Ramos (cell line): Measurements from ENCODE around the gene NTSR2.

Source experiments
- in situ Hi-C: fragments of 300-500 bp; cut with MboI; formaldehyde crosslinking; loops from one replicate; pipeline ENCODE4 v1.14.3; 2022; ENCODE audit warnings: low sequenced_read_pairs; ENCODE audit not compliant: unreplicated experiment

The NTSR2 gene

DNA sequence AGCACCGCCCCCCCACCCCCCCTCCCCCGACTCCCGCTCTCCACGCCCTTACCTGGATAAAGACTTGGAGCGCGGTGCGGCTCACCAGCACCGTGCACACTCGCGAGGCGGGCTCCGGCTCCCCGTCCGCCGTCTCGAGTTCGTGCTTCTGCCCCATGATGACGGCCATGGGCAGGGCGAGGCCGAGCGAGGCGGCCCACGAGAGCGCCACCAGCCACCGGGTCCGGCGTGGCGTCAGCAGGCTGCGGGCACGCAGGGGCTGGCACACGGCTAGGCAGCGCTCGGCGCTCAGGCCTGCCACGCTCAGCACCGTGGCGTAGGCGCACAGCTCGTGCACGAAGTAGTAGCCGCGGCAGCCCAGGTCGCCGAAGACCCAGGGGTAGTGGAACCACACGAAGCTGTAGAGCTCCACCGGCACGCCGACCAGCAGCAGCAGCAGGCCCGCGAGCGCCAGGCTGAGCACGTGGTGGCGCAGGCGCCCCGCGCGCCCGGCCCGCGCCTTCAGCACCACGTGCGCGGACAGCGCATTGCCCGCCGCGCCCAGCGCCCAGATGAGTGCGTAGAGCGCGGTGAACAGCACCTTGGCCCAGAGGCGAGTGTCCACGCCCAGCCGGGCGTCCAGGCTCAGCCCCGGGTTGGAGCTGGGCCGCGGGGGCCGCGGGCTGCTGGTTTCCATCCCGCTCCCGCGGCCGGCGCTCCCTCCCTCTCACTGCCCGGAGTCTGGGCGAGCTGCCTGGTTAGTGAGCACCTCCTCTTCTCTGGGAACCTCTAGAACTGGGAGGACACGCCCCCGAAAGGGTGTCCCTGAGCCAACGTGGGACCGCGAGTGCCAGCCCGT is at the start of gene NTSR2:
TSS of gene NTSR2 (minus strand) at position 742 of the 838 bp plus-strand sequence. CDS start at position 676, 66 bp downstream.
- in situ Hi-C loops = no loop called here

- in situ Hi-C loops = no loop called here
Observed at GRCh38 chr2:11719230-11719977, 49.4 kb upstream of the NTSR2 start.

DNA sequence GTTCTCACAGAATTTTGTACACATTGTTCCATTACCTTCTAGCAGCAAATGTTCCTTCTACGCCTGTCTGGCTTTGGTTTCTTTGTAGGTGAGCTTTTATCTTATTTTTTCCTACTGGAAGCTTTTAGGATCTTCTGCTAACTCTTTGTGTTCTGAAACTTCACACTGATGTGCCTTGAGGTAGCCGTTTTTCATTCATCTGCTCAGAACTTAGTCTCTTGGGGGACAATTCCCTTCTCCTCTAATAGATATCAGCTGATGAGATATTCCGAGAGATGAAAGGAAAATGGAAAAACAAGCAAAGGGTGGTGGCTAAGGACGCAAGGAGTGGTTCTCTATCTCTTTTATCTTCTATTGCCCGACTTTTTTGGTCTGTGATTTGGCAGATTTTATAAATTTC is 48.6 kb upstream of the NTSR2 start:
- in situ Hi-C loops = no loop called here

GRCh38 chr2:11717623-11718022 is 47.6 kb upstream of the NTSR2 start:
- in situ Hi-C loops = no loop called here

DNA sequence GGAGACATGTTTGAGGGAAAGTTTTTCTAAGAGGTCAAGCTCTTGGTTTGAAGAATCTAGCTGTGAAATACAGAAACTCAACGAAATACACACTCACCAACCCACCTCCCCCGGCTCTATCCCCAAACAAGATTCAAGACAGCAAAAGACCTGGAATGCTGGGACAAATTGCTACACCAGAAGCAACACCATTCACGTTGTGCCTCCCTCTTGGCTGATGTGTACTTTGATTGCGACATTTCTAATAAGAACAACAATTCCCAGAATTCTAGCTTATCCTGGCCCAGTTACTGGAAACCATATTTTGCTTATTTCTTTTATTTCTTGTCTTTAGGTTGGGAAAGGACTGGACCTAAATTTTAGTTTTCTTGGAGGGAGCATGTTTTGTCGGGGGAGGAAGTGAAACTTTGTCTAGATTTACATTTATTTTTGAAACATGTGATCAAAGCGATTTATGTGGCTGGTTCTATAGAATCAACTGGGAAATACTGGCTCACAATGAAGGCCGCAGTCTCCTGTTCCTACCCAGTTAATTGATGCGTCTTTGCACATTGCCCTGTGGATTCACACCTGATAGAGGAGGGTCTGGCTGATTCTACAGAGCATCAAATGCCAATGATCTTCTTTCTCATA is 46.8 kb upstream of the NTSR2 start:
- in situ Hi-C loops = no loop called here

DNA sequence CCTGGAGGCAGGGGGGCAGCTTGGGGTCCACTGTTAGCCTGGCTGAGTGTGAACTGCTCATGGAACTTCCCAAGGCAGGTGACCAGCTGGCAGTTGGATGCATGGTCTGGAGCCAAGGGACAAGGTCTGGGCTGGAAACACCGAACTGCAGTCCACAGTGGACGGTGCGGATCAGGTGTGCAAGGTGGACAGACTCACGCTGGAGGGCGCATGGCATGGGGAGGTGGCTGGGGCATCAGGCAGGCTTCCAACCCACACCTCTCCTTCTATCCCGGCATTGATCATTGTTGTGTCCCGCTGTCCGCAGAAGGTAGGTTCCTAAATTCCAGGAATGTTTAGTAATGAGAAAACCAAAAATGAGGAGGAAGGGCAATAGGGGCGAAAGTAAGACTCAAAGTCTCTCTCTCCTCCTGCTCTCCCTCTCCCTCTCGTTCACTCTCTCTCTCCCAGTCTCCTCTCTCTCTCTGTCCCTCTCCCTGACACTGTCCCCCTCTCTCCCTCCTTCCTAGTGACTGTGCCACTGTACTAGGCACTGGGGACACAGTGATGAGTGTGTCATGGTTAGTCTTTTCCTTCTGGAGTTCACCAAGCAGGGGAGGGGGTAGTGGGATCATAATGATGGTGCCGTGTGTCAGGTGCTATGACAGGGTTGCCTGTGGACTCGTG is 46.1 kb upstream of the NTSR2 start:
- in situ Hi-C loops = no loop called here

DNA sequence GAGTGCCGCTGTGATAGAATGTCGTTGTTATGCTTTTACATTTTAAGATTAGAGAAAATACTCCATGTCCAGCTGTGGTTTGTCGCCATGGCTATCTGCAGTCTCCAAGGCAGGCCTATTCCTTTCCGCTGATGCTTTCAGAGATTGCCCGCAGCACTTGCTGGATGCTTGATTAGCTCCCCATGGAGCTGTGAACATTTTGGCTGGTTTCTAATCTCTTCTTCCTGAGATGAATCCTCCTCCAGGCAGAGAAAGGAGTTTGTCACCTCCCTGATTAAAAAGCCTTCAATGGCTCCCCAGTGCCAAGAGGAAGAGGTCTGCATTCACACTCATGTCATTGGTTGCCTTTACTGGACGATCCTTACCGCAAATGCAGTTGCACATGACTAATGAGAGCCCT is 43.8 kb upstream of the NTSR2 start:
- in situ Hi-C loops = no loop called here

- in situ Hi-C loops = no loop called here
Observed at GRCh38 chr2:11712866-11713265, 42.9 kb upstream of the NTSR2 start.

DNA sequence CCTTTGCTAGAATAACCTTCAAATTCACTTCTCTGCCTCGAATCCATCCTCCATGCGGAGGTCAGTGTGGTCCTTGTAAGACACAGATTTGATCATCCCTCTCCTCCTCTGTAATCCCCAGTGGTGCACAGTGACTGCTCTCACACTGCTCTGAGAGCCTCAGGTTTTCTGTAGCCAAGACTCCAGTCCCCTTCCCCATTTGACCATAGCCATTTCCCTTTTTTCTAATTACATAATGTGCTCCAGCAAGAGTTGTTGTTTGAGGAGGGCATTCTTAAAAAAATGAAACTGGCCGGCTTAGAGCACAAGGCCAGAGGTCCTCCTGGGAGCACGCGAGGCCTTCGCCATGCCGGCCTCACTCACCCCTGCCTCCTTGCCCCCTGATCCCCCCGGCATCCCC is 41.8 kb upstream of the NTSR2 start:
- in situ Hi-C loops = no loop called here

DNA sequence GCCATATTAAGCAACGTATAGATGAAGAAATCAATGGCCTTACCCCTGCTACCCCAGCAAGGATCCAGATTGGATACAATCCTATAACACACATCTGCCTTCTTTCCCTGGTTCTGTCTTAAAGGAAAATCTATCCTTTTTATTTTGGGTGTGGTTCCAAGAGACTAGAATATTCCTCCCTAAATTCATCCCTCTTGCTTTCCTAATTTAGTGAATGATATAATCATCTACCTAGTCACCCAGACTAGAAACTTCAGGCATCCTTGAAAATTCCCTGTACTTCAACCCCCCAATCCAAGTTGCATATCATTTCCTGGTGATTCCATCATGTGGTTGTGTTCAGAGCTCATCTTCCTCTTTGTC is 41.3 kb upstream of the NTSR2 start:
- in situ Hi-C loops = no loop called here

GRCh38 chr2:11710632-11711353 is 40.8 kb upstream of the NTSR2 start:
- in situ Hi-C loops = no loop called here

DNA sequence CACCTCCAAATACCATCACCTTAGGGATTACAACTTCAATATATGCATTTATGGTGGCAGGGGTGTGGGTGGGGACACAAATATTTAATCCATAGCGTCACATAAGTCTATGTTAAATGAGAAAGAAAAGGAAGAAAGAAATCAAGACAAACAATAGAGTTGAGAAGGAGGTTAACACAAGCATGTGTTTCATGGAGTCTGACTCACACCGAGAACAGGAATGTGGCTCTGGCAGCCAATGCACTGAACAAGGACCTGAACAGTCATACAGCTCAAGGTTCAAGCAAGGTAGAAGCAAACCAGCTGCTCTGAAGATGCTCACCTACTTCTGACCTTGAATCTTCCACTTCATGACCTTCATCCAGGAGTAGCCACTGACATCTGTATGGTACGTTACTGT is 40.2 kb upstream of the NTSR2 start:
- in situ Hi-C loops = no loop called here

- in situ Hi-C loops = no loop called here
Observed at GRCh38 chr2:11709293-11709692, 39.3 kb upstream of the NTSR2 start.

DNA sequence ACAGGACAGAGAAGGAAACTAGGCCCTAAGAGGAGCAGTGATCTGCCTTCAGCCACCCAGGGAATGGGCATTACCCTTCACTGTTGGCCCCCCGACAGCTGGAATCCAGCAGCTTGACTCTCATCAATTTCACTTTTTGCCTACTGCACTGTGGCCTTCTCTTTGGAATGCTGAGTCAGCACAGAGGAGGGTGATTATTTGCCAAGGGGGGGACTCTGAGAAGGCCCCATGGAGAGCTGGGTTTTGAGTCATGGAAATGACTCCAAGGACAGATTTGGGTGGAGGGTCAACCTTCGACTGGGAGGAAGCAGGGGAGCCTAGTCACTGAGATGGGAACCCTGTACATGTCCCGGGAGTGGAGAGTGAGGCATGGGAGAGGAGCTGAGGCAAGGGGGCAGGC is 38.1 kb upstream of the NTSR2 start:
- in situ Hi-C loops = no loop called here

GRCh38 chr2:11705711-11706110 is 35.7 kb upstream of the NTSR2 start:
- in situ Hi-C loops = no loop called here

- in situ Hi-C loops = no loop called here
Observed at GRCh38 chr2:11705063-11705462, 35.1 kb upstream of the NTSR2 start.

DNA sequence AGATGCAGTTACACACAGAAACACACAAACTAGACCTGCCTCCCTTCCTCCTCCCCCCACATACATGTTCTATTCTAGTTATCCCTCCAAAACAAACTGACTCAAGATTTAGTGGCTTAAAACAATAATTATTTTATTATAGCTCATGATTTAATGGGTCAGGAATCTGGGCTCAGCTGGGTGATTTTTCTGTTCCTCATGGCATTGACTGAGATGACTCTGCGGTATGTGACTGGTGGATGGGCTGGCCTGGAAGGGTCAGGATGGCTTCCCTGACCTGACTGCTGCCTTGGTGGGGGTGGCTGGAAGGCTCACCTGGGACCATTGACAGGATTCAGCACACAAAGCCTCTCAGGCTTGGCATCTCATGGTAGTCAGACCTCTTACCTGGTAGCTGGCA is 33.7 kb upstream of the NTSR2 start:
- in situ Hi-C loops = no loop called here

- in situ Hi-C loops = no loop called here
Observed at GRCh38 chr2:11702946-11703345, 33.0 kb upstream of the NTSR2 start.

DNA sequence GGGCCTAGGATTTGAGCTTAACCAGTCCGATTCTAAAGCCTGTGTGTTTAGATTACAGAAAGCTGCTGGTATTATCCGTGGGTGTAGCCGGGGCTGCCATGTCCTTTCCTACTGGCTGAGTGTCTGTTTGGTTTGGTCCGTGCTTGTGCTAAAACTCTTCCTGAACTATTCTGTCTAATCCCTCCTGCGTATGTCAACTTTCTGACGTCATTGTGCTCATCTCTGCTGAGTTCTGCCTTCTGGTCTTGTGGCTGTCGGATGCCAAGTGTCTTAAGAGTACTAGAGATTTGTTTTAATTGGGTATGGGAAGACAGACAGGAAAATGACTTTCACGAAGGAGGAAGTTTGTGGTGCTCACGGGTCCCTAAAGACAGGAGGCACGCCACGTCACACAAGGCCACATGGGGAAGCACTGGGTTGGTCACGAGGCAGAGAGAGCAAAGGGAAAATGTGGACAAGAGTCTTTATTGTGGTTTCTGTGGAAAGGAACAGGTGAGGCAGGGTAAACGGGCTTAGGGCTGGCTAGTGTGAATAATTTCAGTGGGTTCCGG is 31.8 kb upstream of the NTSR2 start:
- in situ Hi-C loops = no loop called here

DNA sequence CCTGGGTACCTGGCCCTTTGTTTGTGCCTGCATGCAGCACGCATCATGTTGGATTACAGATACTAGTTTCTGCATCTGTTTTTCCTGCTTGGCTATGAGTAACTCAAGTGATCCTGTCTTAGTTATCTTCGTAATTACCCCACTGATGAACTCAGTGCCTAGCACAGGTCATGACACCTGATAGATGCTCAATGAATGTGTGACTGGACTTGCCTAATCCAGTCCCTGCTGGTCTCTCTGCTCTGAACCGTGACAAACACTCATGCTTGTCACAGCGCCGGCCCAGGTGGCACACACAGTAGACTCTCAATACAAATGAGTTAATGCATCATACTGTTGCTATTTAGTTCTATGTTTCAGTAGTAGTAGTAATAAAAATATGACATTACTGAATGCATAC is 31.2 kb upstream of the NTSR2 start:
- in situ Hi-C loops = no loop called here
